Neural cell (in vitro differentiated cells): ENCODE data around the gene FOXN1.

Source experiments
- CTCF ChIP-seq: fragments of 450-650 bp; IDR thresholded peaks from 2 replicates; pipeline ENCODE4 v1.5.1; 2014; ENCODE audit warnings: antibody characterized with exemption, mild to moderate bottlenecking, moderate library complexity; ENCODE audit not compliant: poor library complexity, severe bottlenecking
- EZH2 ChIP-seq: fragments of 200-600, 300-800 bp; shearing (Covaris generic), sonication (generic); IDR thresholded peaks from 2 replicates; pipeline ENCODE4 v1.6.1; 2014; ENCODE audit warnings: antibody characterized with exemption, low read length, borderline replicate concordance, mild to moderate bottlenecking; ENCODE audit not compliant: insufficient read depth, poor library complexity, severe bottlenecking
- POLR2AphosphoS5 ChIP-seq: IDR thresholded peaks from 2 replicates; pipeline ENCODE4 v1.6.1; 2012

- TF ChIP-seq CTCF (no peak), POLR2AphosphoS5 (no peak), EZH2 (no peak)
Measured at GRCh38 chr17:28520687-28521086, 14.5 kb downstream of the FOXN1 start.
